GM12891 (cell line): Measurements from ENCODE around the gene IFRD2.

ENCODE experiments used
- DNase-seq: peaks from one replicate; pipeline ENCODE4 v3.0.0; 2011; ENCODE audit warnings: low spot score; ENCODE audit not compliant: insufficient read length
- FAIRE-seq: peaks from 2 replicates; lab custom pipeline; 2011; peaks lifted over from hg19 to GRCh38; lab: Jason Lieb, UNC
- PAX5 ChIP-seq: IDR thresholded peaks from 2 replicates; pipeline ENCODE4 v1.6.1; 2011; ENCODE audit warnings: low read length, moderate library complexity, mild to moderate bottlenecking; ENCODE audit not compliant: insufficient read depth, severe bottlenecking
- POLR2A ChIP-seq: IDR thresholded peaks from 2 replicates; pipeline ENCODE4 v1.6.1; 2011; ENCODE audit warnings: low read depth, low read length, control low read depth
- POLR2AphosphoS5 ChIP-seq: IDR thresholded peaks from 2 replicates; pipeline ENCODE4 v1.6.1; 2011; ENCODE audit warnings: low read depth, low read length, control low read depth
- POU2F2 ChIP-seq: IDR thresholded peaks from 2 replicates; pipeline ENCODE4 v1.6.1; 2011; ENCODE audit warnings: low read depth, mild to moderate bottlenecking, control low read depth, low read length, moderate library complexity
- SPI1 ChIP-seq: IDR thresholded peaks from 2 replicates; pipeline ENCODE4 v1.6.1; 2011; ENCODE audit warnings: low read depth, low read length, control low read depth
- TAF1 ChIP-seq: IDR thresholded peaks from 2 replicates; pipeline ENCODE4 v1.6.1; 2011; ENCODE audit warnings: low read depth, low read length, control low read depth

IFRD2 gene

DNA sequence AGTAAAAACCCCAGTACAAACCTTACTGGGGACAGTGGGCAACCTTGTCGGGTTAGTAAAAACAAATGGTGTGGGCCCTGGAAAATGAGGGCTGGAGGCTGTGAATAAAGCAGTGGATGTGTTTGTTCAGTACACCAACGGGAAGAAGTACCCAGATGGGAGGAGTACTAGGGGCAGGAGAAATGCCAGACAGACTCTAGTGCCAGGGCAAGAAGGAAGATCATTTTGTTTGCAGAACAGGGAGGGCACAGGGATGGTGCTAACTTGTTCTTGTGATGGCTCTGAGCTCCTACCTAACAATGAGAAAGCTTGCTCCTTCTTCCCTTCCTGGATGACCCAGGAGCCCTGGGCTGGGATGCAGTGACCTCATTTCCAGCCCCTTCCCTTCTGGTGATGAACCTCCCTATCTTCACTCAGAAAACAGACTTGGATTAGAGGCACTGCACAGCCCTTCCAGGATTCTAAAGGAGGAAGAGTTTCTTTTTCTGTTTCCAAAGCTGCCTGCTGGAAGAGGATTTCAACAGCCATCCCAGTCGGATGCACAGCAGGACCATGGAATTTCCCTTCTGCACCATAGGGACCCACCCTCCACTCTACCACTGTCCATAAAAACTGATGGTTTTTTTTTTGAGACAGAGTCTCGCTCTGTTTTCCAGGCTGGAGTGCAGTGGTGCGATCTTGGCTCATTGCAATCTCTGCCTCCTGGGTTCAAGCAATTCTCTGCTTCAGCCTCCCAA, 42.3 kb upstream of the IFRD2 start:
- TF ChIP-seq POLR2A = no peak
- TF ChIP-seq POU2F2 = no peak
- no peak for TF ChIP-seq POLR2AphosphoS5
- no peak for TF ChIP-seq SPI1
- TF ChIP-seq TAF1 = no peak
- no peak for TF ChIP-seq PAX5
- FAIRE-seq (no peak), DNase-seq (no peak)

DNA sequence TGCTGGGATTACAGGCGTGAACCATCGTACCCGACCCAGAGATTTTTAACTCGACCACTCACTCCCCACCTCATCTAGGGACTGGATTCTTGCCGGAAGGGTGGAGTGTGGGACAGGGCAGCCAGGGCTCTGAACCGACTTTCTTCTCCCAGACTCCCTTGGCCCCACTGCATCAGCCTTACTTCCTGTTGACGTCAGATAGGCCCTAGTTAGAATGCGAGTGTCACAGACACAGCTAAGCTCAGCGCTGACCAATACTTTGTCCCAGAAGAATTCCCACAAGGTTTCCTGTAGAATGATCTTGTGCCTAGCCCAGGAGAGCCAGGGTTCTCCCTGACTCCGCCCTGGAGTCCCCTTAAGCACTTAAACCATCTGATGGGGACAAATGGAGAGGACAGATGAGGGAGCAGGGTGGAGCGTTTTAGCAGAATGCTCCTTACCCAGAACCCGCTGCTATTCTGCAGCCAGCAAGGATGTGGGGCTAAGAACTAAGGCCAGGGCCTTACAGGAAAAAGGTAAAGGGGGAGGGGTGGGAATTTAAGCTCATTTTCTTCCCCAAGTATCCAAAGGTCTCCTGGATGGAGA, 41.6 kb upstream of the IFRD2 start:
- no peak for FAIRE-seq
- DNase-seq = no peak
- TF ChIP-seq POLR2A (no peak), POLR2AphosphoS5 (no peak), POU2F2 (no peak), TAF1 (no peak), SPI1 (no peak), PAX5 (no peak)

DNA sequence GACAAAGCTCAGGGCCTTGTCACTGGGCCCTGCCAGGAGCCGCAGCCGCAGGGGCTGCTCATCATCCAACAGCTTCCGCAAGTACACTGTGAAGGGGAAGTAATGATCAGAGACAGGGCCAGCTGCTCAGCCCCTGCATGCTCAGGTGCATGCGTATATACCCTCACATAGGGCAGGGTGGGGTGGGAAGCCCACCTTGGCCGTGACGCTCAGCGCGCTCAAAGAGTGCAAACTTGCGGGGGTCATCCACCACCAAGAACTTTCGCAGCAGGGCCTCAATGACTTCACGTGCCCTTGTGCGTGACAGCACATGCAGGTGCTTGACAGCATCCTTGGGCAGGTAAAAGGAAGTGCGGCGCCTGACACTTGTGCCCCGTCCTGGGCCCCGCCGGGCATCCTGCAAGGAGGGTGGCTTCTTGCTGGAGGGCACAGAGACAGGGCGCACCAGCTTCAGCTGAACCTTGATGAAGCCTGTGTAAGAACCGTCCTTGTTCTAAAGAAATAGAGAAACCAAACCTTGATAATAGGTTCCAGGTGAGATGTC, 39.2 kb upstream of the IFRD2 start:
- TF ChIP-seq TAF1 = no peak
- FAIRE-seq (no peak), DNase-seq (no peak)

DNA sequence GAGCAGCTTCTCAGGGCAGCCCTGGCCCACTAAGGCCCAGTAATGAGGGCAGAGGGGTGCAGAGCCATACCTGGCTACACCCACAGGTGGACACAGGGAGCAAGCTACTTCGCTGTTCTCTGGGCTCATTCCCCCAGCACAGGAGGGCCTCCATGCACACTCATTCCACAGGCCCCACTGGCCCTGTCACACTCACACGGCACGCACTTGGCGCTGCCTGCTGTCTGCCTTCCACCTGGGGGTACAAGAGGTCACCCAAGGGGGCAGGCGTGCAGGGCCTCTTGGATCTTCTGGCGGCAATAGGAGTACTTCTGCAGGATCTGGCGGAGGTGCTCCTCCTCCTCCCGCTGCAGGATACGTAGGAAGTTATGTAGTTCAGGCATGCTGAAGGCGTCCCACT, 38.1 kb upstream of the IFRD2 start:
- TF ChIP-seq POLR2AphosphoS5 (no peak), POU2F2 (no peak), SPI1 (no peak), TAF1 (no peak), PAX5 (no peak), POLR2A (no peak)
- FAIRE-seq (no peak), DNase-seq (no peak)

DNA sequence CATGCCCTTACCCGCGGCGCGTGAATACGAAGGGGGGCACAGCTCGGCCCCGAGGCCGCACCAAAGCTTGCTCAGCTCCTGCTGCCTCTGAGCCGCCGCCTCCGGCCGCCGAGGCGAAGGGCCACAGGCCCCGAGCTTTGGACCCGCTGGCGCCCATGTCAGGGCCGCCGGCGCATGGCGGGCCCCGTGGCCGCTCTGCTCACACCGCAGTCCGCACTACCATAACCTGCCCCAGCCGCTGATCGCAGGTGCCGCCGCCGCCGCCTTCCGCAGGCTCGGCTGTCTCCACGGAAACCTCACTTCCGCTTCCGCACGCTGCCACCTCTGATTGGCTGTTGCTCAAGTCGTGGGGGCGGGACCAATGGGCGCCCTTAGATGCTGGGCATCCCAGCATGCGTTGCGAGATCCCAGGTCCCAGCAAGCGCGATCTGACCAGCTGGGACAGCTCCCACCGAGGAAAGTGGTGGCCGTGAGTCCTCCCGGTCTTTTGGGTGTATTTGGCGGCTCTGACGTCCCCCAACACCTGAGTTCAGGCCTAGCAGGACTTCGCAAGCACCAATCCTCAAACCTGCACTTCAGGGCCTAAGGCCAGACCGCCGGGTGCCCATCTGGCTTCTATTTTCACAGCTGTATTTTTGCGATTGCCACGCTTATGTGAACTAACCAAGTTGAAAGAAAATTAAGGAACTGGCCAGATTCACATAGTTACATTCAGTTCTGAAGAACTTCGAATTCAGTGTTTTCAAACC, 35.9 kb upstream of the IFRD2 start, which contains the start of gene TUSC2:
Gene TUSC2, minus strand, starts transcription at position 281 of the 749 bp plus-strand sequence. Its CDS starts 124 bp downstream, at position 157.
- DNase-seq = peak; percentile 96
- peak; percentile 99 for FAIRE-seq
- TF ChIP-seq POU2F2 = peak; percentile 50
- no peak for TF ChIP-seq PAX5
- TF ChIP-seq POLR2A = peak; percentile 84
- peak; percentile 82 for TF ChIP-seq POLR2AphosphoS5
- peak; percentile 83 for TF ChIP-seq TAF1
- TF ChIP-seq SPI1 = peak; percentile 75

DNA sequence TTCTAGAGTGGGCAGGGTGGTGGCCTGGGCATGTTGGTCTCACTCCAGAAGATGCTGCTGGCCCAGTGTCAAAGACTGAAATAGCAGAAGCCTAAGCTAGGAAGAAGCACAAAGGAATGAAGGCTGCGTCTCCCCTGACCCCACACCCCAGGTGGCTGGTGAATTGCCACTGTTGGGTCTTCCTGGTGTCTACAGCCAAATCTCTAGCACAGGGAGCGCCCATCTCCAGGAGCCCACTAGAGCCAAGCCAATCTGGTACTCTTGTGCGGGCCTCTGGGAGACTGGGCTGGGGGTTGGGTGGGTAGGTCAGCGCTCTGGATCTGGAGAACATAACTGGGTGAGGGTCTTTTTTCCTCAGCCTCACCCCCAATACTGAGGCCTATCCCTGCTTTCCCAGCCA, 34.9 kb upstream of the IFRD2 start:
- TF ChIP-seq PAX5 (no peak), POLR2A (no peak), TAF1 (no peak), SPI1 (no peak), POLR2AphosphoS5 (no peak), POU2F2 (no peak)

DNA sequence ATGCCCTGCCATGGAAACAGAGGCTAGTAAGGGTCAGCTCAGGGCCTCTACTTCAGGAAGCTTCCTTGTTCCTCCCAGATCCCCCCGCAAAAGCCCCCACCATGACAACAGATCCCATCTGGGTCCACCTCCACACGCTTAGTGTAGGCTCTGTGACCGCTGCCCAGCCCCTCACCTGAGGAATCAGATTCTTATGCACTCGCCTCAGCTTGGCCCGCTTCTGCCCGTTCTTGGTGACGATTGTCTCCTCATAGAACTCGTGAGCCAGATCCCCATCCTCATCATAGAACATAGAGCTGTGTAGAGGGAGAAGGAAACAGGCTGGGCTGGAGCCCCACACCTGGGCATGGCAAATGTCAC, 33.9 kb upstream of the IFRD2 start:
- FAIRE-seq (no peak), DNase-seq (no peak)
- TF ChIP-seq SPI1 (no peak), PAX5 (no peak), POLR2AphosphoS5 (no peak), TAF1 (no peak), POU2F2 (no peak), POLR2A (no peak)

More for the DNA sequence above, 34.9 kb upstream of the IFRD2 start:
- DNase-seq (no peak), FAIRE-seq (no peak)

DNA sequence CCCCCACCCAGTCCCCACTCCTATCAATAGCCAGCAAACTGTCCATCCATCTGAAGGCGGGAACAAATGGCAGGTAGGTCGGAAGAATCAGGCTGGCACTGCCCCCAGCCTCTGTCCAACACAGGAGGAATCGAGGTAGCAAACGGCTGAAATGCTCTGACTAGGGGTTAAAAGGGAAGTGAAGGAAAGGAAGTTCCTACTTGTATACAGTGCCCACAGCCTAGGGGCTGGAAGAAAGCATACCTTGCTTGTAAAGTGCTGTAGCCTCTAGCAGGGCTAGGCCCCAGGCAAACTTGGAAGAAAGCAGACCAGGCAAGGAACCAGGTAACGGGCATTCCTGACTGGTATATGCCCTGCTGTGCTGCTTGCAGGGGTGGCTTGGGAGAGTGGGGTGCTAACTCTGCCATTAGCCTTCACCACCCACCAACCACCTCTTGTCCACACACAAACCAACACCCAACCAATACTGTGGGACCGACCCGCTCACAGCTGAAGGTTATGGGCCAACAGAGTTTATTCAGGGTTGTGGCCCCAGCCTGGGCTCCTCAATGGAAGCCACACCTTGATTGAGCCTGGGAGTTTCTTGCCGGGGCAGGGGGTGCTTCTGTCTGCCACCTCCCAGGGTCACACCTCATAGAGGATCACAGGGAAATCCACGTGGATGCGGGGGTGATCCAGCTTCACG, 33.4 kb upstream of the IFRD2 start:
- TF ChIP-seq POU2F2 (no peak), POLR2A (no peak), PAX5 (no peak), POLR2AphosphoS5 (no peak), SPI1 (no peak), TAF1 (no peak)
- DNase-seq (no peak), FAIRE-seq (no peak)

DNA sequence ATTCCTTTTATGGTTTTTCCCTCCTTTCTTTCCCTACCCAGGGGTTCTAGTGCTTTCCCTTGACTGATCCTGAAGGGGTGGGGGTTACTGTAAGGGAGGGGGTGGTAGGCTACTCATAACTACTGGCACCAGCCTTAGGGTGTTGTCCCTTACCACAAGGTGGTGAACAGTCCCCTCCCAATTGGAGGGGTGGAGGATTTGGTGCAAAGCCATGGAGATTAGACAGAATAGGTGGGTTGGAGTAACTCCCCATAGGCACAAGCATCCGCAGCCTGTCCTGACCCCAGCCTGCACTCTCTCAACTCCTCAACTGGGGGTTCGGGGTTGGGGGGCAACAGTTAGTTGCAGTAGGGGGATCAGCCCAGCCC, 32.9 kb upstream of the IFRD2 start:
- DNase-seq (no peak), FAIRE-seq (no peak)
- TF ChIP-seq SPI1 (no peak), POLR2A (no peak), POLR2AphosphoS5 (no peak), POU2F2 (no peak), TAF1 (no peak), PAX5 (no peak)
